NCI-H1105 treated with DMSO at 0.1 percent for 48 hours (cell line): ENCODE results near the gene DOCK2.

Experiments
- DNase-seq: peaks from one replicate; lab custom pipeline; 2025; lab: John Stamatoyannopoulos, UW

The DOCK2 gene

DNA sequence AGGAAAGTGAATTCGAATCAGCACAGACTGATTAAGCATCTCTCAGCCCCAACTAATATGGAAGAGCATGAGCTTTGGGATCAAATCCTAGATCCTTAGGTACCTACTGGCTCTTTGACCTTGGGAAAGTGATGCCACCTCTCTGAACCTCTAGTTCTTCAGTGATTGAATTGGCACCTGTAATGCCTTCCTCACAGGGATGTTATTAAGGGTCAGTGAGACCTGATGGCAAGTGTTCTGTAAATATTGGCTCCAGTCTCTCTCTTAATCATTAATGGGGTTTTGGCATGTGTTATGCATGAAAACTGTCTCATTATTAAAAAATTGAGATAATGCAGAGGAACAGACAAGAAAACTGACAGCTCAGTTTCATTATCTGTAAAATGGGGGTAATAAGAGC, 227.4 kb downstream of the DOCK2 start:
- no peak for DNase-seq

DNA sequence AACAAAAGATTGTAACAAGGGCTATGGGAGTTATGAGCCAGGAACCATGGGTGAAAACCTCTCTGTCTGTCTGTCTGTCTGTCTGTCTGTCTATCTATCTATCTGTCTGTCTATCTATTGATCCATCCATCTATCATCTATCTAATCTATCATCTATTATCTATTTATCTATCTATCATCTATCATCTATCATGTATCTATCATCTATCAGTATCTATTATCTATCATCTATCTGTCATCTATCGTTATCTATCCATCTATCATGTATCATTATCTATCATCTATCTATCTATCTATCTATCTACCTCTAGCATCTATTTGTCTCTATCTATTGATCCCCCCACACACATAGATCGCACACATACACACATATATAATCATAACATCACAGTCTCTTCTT, 230.3 kb downstream of the DOCK2 start:
- DNase-seq = no peak

DNA sequence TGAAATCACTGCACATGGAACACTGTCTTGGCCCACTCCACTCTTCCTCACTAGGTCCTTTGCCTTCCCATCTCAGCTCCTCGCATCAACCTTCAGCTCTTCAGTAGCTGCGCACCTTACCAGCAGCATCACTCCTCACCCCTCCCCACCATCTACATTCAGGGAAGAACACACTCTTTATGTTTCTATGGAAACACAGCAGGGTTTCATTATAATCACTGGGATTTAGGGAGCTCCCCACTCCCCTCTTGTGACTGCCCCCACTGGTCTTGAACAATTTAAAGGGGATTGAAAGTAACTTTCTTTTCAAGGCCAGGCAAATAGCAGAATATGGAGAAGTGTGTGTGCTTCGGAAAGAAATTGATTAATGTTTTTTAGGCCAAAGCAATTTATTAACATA, 232.0 kb downstream of the DOCK2 start:
- DNase-seq = no peak

DNA sequence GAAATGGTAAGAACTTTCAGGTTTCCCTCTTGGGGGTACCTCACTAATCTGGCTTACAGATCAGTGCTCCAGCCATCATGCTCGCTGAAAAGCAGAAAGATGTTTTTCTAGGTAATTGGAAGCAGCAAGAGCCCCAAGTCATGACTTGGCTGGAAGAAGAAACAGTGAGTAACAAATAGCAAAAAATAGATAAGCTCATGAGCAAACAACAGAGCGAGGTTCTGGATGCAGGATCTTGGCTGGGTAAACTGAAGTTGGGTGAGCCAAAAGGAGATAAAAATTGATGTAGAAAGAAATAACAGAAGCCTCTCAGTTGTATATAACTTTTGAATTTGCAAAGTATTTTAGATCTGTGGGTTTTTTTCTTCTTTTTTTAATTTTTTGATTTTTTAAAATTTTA, 233.1 kb downstream of the DOCK2 start:
- DNase-seq = no peak

DNA sequence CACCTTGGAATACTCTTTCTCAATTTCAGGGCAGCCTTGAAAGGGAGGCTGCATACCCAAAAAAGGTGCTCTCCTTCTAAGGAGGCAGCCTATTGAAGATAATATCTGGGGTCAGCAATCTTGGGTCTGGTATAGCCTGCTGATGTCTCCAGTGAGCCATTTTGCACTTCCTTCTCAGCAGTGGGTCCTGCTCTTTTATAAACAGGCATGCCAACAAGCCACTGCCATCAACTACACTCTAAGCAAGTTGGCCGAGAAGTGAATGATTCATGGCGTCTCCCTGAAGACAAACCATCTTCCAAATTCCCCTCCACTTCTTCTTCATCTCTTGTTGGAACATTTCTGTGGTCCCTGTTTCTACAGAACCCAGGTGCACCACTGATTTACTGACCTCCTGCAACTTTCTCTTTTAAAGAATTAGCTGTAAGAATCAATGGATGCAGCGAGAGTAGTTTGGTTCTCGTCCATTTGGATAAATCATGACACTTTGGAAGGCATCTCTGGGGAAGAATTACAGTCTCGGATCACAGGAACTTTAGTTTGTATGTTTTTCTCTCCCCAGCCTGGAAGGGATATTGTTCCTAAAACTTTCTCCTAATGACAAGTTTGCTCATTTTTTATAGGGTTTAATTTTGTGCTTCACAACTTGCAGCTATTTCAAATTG, 234.9 kb downstream of the DOCK2 start:
- no peak for DNase-seq

DNA sequence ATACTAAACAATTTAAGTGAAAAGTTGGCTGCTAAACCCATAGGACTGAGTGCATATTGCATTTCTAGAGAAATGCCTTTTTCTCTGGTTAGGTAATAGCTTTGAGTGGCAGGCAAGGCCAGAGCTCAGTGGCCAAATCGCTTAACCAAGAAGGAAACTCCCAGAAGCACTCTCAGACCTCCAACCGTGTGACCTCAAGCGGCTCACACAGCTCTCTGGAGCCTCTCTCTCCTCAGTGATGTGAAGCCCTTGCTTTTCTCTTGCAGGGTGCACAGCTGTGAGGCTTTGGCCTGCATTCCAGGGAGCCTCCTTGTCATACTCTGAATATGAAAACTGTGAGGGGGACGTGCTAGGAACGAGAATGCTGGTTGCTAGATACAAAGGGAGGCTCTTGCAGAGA, 236.6 kb downstream of the DOCK2 start:
- no peak for DNase-seq

DNA sequence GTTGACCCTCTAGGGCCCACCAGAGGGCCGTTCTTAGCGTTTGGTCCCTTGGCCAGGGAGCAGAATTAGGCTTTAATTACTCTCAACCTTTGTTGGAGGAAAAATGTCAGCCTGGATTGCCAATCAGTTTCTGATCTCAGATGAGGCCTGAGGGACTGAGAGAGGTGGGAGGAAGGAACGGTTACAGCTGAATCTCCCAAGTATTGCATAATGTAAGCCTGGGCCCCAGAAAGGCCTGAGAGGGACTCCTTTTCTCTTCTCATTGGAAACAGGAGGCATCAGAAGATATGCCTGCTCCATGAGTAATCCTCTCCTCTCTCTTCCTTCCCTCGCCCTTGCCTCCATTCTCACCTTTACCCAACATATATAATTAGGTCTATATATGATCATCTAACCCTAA, 237.5 kb downstream of the DOCK2 start:
- no peak for DNase-seq

DNA sequence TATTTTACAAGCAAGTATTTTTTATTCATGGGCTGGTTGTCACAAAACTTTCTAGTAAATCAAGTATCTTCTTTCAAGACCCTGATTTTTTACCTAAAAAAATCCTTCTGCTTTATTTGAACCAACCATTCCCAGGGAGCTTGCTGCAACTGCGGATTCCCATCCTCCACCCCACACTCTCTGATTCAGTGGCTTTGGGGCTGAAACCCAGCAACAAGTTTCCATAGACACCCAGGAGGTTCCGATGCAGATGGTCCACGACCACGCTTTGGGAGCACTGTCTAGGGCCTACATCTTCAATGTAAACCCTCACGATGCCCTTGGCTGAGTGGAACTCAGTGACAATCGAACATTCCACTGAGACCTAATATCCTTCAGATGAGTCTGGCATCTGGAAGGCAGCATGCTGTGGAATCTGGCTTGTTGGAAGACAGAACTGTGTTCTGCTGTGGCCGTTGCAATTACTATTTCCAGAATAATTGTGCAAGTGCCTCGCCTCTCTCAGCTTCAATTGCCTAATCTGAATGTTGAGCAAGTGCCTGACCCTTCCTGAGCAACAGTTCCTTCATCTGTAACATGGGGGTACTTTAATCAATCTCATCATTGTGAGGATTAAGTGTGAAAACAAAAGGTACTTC, 238.1 kb downstream of the DOCK2 start:
- DNase-seq = no peak

DNA sequence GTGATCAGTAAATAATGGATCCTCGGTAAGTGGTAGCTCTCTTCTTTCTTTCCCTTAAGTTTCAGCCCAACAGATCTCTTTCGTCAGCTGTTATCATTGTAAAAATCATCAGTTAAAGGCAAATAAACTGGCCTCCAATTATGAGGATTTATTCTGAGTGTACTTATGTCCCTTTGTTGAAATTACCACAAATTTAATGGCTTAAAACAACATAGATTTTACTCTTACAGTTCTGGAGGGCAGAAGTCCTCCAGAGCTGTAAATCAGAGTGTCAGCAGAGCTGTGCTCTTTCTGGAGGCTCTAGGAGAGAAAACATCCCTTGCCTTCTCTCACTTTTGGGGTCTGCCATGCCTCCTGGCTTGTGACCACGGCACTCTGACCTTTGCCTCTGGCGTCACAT, 238.7 kb downstream of the DOCK2 start:
- DNase-seq = no peak

DNA sequence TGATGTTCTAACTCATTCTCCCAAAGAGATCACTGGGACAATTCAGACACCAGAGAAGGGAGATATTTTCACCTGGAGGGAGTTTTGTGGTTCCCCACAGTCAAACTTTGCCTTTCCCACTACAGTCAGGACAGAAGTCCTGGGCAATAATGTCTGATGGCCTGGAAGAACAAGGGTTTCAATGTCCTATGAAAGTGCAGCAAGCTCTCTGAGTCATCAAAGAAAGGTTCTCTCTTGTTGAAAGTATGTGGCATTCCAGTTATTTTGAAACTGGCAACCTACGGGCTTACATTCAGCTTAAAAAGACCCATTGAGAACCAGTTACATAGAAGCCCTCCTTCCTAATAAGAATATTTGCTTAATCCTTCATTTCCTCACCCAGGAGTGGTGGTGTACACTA, 239.3 kb downstream of the DOCK2 start:
- DNase-seq = no peak

DNA sequence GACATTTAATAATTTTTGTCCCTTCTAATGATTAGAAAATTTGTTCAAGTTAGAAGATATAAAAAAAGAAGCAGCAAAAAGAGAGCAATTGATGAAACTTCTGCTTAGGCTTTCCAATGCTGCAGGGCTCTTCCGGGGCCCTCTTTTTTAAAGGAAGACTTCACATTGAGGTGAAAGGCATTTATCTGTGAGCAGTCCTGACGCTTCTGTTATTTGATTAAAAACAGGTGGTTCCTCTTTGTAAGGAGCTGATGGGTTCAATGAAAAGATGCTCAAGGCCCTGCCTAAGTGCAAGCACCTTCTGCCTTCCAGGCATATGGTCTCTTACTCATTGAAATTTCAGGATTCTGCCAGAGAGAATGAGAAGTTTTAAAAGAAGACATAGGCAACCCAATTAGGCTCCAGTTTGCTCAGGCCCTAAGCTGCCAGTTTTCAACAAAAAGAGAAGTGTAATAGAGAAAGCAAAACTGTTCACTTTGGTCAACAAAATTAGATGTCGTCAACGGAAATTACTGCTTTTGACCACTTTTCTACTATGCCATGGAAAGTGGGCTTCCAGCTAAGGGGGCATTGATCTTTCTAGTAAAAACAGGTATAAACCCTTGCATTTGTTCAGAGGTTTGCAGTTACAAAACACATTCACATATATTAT, 243.1 kb downstream of the DOCK2 start:
- DNase-seq = no peak

DNA sequence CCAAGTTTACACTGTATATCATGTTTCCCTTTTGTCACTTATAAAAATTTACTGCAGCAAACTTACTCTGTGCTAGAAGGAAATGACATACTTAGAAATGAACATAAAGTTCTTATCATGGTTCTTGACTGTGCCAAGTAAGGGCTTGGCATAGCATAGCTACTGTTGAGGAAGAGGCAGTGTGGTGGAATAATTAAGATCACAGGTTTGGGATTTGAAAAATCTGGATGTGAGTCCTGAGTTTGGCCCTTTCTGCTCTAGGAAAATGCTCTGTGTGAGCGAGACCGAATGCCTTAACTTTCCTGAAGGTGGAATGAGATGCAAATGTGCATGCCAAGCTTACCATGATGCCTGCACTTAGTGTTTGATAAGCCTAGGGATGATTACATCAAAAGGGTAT, 243.7 kb downstream of the DOCK2 start:
- no peak for DNase-seq

DNA sequence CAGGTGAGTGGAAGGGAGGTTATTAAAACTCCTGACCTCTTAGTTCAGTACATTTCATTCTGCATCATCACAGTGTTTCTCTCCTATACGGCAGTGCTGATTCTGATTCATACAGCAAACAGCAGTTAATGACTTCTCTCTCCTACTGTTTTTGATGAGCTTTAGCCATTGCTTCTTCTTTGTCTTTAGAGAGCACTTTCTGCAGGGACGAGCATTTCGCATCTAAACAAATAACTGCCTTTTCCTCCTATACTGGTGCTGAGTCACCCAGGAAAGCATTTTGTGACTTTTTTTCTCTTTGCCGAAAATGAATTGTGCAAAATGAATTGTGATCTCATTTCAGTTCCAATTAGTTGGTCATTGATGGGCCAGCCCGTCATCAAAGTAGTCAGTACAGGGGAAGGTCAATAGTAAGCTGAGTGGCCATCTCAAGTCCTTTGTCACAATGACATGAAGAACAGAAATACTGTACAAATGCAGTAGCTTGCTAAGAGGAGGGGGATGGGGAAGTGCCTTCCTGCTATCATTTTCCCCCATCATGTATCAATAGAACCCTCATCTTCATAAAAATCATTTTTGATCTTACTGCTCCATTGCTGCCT, 244.7 kb downstream of the DOCK2 start:
- no peak for DNase-seq

DNA sequence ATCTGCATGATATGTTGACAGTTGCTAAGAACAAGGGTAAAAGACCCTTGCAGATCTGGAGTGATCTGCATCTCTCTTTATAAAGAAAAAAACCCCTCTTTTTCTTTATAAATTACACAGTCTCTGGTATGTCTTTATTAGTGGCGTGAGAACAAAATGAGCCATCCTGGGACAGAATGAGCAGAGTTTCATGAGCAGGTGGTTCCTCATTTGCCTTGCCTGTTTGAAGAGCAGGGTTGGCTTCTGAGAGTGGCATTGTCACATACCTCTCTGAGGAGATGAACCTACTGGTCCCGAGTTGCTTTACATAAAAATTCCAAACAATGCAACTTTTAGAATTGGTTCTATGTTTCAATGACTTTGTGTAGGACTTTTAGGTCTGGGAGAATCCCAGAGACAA, 249.0 kb downstream of the DOCK2 start:
- DNase-seq = no peak

DNA sequence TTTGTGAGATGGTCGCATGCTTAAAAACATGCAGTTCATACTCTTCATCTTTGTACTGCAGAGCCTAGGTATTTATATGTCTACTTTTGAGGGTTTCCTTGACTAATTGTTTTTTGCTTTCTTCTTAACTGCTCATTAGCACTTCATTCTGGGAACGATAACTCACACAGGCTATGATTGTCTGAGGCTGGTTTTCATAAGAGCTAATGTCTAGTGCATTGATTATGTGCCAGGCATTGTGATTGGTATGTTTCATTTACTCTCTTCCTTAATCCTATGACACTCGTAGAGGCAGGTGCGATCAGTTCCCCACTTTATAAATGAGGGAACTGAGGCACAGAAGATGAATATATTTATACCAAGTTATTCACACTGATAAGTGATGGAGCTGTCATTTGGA, 249.6 kb downstream of the DOCK2 start:
- DNase-seq = no peak

DNA sequence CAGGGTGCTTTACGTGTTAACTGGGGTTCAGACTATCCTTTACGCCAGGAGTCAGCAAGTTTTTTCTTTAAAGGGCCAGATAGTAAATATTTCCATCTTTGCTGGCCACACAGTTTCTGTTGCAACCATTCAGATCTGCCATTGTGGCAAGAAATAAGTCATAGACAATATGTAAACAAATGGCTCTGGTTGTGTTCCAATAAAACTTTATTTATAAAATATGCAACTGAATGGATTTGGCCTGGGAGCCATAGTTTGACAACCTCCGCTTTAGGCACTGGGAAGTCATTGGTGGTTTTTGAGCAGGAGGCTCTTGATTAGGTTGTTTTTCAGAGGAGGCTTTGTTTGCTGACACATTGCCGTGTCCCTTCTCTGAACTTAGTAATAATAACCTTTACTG, 252.5 kb downstream of the DOCK2 start:
- DNase-seq = no peak

DNA sequence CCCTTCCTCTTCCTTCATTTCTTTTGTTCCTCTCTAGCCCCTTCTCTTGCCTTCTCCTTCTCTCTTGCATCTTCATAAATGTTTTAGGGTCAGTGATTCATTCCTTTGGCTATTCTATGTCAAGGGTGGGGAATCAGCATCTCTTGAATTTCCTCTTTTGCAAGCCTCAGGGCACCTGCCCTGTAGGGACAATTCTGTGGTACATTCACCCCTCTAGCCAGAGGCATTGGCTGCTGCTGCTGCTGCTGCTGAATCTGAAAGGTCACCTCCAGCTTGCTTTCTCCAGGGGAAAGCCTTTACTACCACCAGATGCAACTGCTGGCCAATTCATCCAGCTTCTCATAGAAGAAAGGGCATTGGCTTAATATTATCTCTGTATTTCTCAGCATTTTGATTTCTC, 255.9 kb downstream of the DOCK2 start:
- no peak for DNase-seq

DNA sequence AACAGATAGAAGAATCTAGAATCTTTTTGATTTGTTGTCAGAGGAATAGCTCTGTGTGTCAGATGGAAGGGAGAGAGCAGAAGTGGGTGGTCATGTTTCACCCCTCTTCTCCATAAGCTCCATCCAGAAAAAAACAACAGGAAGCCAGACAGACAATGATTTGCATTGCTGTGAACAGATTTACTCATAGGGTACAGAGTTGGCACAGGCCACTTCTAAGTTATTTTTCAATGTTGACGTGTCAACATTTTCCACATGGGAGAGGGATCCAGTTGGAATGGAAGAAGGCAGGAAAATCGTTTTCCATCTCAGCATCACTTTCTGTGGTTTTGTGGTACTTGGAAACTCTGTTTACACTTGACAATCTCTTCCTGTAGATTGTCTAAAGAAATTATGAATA, 256.5 kb downstream of the DOCK2 start:
- DNase-seq = no peak

DNA sequence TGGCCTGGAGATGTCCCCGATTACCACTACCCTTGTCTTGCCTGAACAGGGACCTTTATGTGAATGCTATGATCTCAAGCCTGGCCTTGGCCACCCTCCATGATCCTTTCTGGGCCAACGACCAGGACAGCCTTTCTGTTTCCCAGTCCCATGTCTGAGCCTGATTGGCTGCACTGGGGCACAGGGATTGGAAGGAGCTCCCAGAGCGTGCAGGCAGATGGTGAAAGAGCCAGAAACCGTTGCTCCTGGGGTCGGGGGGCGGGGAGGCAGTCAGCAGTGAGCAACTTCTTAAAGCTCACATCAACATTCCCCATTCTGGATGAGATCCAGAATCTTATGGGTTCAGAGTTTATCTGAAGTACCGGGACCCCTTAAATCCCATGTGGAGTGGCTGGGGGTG, 258.9 kb downstream of the DOCK2 start:
- DNase-seq = no peak

DNA sequence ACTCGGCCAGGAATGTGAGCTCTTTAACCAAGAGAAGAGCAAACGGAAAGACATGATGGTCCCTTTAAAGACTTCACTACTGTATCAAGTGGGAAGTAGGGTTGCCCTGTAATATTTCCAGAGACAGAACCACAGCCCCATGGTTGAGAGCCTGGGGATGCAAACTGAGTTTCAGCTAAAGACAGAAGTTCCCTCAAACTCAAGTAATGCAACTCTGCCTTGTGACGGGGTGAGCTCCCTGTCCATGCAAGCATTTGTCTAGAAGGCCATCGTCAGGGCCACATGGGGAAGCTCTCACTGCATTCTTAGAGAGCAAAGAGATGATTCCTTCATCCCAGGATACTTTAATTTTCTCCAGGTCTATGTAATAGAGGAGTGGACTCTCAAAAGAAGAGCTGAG, 260.4 kb downstream of the DOCK2 start:
- no peak for DNase-seq

DNA sequence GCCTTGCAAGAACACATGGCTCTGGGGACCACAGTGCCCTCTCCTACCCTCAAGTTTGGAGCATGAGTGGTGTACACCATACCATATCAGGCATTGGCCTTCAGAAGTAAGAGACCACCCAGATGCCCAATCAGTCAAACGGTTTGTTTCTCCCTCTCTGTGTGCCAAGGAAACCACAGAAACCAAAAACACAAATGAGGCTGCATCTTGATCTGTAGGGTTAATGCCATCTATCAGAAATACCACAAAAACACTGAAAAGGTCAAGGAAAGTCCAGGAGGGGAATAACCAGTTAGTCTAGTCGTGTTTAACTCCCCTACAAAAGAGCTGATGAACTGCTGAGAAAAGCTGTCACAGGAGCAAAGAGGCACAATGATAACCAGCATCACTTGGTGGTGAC, 264.8 kb downstream of the DOCK2 start:
- no peak for DNase-seq

DNA sequence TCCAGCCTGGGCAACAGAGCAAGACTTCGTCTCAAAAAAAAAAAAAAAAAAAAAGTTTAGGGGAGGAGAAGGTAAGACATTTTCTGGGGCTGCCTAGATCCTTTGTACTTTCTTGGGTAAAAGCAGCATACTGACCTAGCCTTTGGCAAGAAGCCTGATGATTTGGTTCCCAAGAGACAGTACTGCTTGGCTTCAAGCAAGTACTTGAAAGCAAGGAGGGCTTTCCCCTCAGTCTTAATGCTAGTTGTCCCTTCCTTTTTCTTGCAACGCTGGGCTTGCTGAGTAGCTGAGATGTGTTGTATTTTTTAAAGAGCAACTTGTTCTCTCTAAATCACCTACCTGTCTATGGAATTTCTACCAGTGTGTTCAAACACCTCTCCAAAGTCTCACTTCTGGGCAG, 267.0 kb downstream of the DOCK2 start:
- DNase-seq = no peak

DNA sequence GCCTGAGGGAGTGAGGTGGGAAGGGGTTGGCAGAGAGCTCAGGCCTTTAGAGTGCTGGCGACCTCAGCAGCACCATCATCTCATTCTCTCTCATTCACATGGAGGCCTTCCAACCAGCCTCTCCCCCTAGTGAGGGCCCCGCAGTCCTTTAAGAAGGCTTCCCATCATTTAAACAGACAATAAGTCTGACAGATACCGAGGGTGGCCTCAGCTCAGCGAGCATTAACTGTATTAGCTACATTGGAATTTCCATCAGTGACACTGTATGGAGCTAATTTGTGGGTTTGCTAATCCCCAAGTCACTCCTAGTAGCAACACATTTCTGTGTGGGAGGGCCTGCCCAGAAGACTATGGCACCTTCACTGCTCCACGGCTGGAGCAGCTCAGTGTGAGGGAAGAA, 267.4 kb downstream of the DOCK2 start:
- DNase-seq = no peak
